ENCODE data around the gene SPAG16. TPM values are rescaled to one million over a fixed set of nuclear protein-coding genes. Genes with fewer than 3 reads are reported as not detected.
A peak's percentile ranks its signal among the peaks of the same experiment; 100 is the strongest.
"Not testable (repeated sequence)": the region's sequence is repeated elsewhere in the genome, so short reads cannot be mapped to it uniquely, and the experiment has no call there.

The SPAG16 gene
- total RNA-seq, 1 experiment from 2014 or later = 21.5 TPM

DNA sequence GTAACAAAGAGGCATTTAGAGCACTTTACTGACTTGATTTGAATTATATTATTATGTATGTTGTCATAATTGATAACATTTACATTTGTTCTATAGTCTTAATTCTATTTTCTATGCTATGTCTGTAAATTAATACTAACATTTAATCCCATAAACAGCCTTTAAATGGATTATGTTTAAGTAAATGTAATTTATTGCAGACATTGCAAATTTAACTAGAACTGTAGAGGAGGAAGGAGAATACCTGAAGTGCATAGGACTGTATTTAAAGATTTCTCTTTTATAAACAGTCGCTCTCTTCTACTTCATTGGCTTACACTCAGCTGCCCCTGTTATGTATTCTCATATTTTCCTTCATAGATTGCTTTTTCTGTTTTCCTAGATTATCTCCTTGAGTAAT, 92.4 kb downstream of the SPAG16 start:
- Mint-ChIP-seq H3K36me3 (ENCODE audit: insufficient read depth, unreplicated experiment) (no peaks in the 10 kb centered on the region), H3K4me1 (ENCODE audit: low read depth, unreplicated experiment) (no peaks in the 10 kb centered on the region), H3K27ac (ENCODE audit: unreplicated experiment) (no peak overlapping the region), H3K9me3 (ENCODE audit: unreplicated experiment) (no peaks in the 10 kb centered on the region), H3K27me3 (ENCODE audit: insufficient read depth, unreplicated experiment) (no peaks in the 10 kb centered on the region), H3K4me3 (ENCODE audit: unreplicated experiment) (no peak overlapping the region)
- CTCF ChIA-PET = no interaction called here
- Histone ChIP-seq H3K9me3 (no peaks in the 10 kb centered on the region), H3K4me3 (ENCODE audit: low read depth, low read length) (no peak overlapping the region), H3K27me3 (replicated peaks; ENCODE audit: control insufficient read depth, insufficient read depth, low read length) (no peaks in the 10 kb centered on the region), H3K4me1 (no peaks in the 10 kb centered on the region), H3K36me3 (ENCODE audit: control insufficient read depth, insufficient read depth, low read length) (no peaks in the 10 kb centered on the region; the same call in 1 of the 2 replicates)
- POLR2A ChIA-PET = no interaction called here
- intact Hi-C loops (cut with micrococcal nuclease; ENCODE audit: unreplicated experiment) = no loop called here
- no peak for DNase-seq
- TF ChIP-seq CTCF (IDR thresholded peaks at IDR 0.05; ENCODE audit: insufficient read depth in 1 of 2, low read depth in 1 of 2, low read length in 1 of 2, severe bottlenecking in 1 of 2, unreplicated experiment in 1 of 2) = no peak
- no TSS peak for BruUV-seq (replicated peaks)

DNA sequence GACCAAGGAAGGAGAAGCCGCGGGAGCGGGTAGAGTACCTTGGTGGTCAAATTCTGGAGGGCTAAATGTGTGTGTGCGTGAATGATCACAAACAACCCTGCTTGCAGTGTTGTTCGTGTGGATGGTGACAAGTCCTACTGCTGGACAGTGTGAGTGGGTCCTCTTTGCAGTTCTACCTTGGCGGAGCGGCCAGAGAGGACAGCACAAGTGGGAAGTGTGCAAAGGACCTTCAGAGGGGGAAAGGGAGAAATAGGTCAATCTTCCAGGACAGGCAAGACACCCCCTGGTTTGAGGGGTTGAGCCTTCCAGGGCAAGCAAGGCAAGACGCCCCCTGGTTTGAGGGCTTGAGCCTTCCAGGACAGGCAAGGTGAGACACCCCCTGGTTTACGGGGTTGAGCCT, 122.8 kb downstream of the SPAG16 start:
- POLR2A ChIA-PET; H3K36me3 ChIP-seq (ENCODE audit: control insufficient read depth, insufficient read depth, low read length); H3K27me3 Mint-ChIP-seq (ENCODE audit: insufficient read depth, unreplicated experiment); H3K4me3 ChIP-seq (ENCODE audit: low read depth, low read length); intact Hi-C loops (cut with micrococcal nuclease; ENCODE audit: unreplicated experiment); BruUV-seq (replicated peaks); CTCF ChIA-PET; H3K4me1 ChIP-seq; H3K4me3 Mint-ChIP-seq (ENCODE audit: unreplicated experiment); H3K27me3 ChIP-seq (replicated peaks; ENCODE audit: control insufficient read depth, insufficient read depth, low read length); H3K36me3 Mint-ChIP-seq (ENCODE audit: insufficient read depth, unreplicated experiment); DNase-seq; H3K9me3 ChIP-seq: not testable (repeated sequence)
- Mint-ChIP-seq H3K27ac (ENCODE audit: unreplicated experiment) (peak overlapping the region; percentile 89), H3K4me1 (ENCODE audit: low read depth, unreplicated experiment) (peaks cover 25% of the 10 kb centered on the region), H3K9me3 (ENCODE audit: unreplicated experiment) (peaks cover 38% of the 10 kb centered on the region)

GRCh38 chr2:213408426-213409070, 124.3 kb downstream of the SPAG16 start:
- intact Hi-C loops (cut with micrococcal nuclease; ENCODE audit: unreplicated experiment); H3K4me3 ChIP-seq (ENCODE audit: low read depth, low read length); H3K4me1 ChIP-seq; H3K27me3 Mint-ChIP-seq (ENCODE audit: insufficient read depth, unreplicated experiment); POLR2A ChIA-PET; CTCF ChIA-PET; H3K36me3 ChIP-seq (ENCODE audit: control insufficient read depth, insufficient read depth, low read length); H3K36me3 Mint-ChIP-seq (ENCODE audit: insufficient read depth, unreplicated experiment); H3K27me3 ChIP-seq (replicated peaks; ENCODE audit: control insufficient read depth, insufficient read depth, low read length); H3K9me3 ChIP-seq: not testable (repeated sequence)
- Mint-ChIP-seq H3K9me3 (ENCODE audit: unreplicated experiment) (peaks cover 48% of the 10 kb centered on the region), H3K4me1 (ENCODE audit: low read depth, unreplicated experiment) (peaks cover 28% of the 10 kb centered on the region), H3K27ac (ENCODE audit: unreplicated experiment) (peak overlapping the region; percentile 85), H3K4me3 (ENCODE audit: unreplicated experiment) (peak overlapping the region; percentile 55)
- DNase-seq = peak in 1 of 2 experiments; percentile 42
- BruUV-seq (replicated peaks) = TSS peak; percentile 72

DNA sequence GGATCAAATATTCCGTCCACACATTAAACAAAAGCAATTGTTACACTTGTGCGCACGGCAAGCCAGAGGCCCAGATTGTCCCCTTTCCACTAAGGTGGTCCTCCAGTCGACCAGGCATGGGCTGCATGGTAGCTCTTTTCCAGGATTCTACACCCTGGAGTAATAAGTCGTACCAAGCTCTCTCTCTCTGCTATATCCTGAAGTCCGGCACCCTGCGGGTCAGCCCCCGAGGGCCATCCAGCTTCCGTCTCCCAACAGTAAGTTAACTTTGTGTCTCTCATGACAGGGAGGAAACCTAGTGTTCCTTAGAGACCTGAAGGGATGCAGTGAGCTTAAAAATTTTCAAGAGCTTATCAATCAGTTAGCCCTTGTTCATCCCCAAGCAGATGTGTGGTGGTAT, 126.4 kb downstream of the SPAG16 start:
- H3K27me3 ChIP-seq (replicated peaks; ENCODE audit: control insufficient read depth, insufficient read depth, low read length); BruUV-seq (replicated peaks); DNase-seq; POLR2A ChIA-PET; H3K4me3 ChIP-seq (ENCODE audit: low read depth, low read length); H3K9me3 ChIP-seq; intact Hi-C loops (cut with micrococcal nuclease; ENCODE audit: unreplicated experiment); H3K27ac Mint-ChIP-seq (ENCODE audit: unreplicated experiment); H3K36me3 ChIP-seq (ENCODE audit: control insufficient read depth, insufficient read depth, low read length); H3K4me3 Mint-ChIP-seq (ENCODE audit: unreplicated experiment); H3K4me1 ChIP-seq; H3K27me3 Mint-ChIP-seq (ENCODE audit: insufficient read depth, unreplicated experiment); CTCF ChIA-PET; H3K36me3 Mint-ChIP-seq (ENCODE audit: insufficient read depth, unreplicated experiment): not testable (repeated sequence)
- Mint-ChIP-seq H3K4me1 (ENCODE audit: low read depth, unreplicated experiment) (peaks cover 28% of the 10 kb centered on the region), H3K9me3 (ENCODE audit: unreplicated experiment) (peaks cover 41% of the 10 kb centered on the region)
